HG02938 (cell line): ENCODE results near the gene ZNF750.
"Not testable (repeated sequence)": the region's sequence is repeated elsewhere in the genome, so short reads cannot be mapped to it uniquely, and the experiment has no call there.

Experiments
- ATAC-seq: cut with Tn5 transposase; IDR thresholded peaks from one replicate; pipeline ENCODE4 v1.9.1; 2021; ENCODE audit warnings: mild to moderate bottlenecking, moderate library complexity; ENCODE audit not compliant: unreplicated experiment

The ZNF750 gene

DNA sequence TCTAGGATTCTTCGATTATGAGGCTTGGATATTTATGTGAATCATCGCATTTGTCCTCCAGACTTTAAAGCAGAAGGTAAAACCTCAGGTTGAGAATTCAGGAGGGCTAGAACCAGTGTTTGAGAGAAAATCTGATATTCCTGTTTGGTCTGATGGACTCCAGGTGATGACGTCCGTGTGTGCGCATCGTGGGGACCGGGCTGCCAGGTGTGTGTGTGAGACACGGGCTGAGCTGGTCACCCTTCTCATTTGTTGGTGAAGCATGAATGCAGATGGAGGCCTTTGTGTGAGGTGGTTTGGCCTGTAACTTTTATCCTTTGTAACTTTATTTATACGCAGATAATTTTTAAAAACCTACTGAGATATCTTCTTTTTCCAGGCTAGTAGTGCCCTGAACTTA, 42.8 kb downstream of the ZNF750 start:
- ATAC-seq: no peak

GRCh38 chr17:82795615-82796014, 44.2 kb downstream of the ZNF750 start:
- ATAC-seq: no peak

DNA sequence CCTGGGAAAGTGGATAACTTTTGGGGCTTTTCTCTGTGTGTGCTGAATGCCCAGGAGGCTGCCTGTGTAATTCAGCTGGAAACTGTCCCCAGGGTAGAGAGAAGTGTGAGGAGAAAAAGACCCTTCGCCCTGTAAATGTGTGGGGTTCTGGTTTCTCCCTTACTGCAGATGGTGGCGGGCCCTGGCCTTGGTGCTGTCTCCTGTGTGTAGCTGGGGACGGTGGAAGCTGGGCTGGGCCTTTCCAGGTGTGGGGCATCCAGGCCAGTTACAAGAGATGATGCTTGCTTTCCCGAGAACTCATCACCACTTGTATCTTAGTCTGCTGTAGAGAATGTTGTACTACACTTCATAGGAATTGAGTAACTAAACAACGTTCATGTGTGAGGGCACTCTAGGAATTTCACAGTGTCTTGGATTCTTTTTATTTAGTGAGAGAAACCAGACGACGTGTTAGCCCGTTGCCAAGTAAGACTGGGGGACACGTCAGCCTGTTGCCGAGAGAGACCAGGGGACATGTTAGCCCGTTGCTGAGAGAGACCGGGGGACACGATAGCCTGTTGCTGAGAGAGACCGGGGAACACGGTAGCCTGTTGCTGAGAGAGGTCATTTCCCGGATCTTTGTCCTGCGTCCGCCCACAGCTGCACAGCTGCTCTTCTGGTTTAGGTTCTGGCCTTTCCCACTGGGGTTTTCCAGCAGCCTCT, 44.9 kb downstream of the ZNF750 start:
- ATAC-seq: no peak

DNA sequence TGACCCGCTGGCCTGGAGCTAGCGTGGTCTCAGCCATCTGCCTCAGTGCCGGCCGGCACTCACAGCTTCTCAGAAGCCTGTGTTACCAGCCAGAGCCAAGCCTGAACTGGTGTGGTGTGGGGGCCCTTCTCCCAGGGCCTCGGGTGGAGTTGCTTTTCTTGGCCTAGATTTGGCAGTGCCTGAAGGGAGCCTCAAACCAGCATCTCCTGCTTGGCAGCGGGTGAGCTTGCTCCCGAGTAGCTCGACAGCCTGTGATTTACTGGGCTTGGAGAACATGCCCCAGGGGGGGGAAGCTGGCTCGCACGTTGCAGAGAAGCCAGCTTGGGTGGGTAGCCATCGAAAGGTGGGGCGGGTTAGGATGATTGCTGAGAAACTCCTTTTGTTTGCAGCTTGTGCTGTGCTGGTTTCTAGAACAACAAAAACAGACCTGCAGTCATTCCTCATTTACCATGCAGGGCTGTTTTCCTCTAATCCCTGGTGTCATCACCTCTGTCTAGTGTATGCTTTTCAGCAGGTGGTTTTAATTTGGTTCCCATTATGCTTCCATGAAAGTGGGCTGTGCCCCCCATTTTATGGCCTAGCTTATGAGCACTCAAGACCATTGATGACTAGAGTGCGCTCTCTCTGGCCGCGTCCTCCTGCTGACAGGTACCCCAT, 45.7 kb downstream of the ZNF750 start:
- ATAC-seq: no peak

DNA sequence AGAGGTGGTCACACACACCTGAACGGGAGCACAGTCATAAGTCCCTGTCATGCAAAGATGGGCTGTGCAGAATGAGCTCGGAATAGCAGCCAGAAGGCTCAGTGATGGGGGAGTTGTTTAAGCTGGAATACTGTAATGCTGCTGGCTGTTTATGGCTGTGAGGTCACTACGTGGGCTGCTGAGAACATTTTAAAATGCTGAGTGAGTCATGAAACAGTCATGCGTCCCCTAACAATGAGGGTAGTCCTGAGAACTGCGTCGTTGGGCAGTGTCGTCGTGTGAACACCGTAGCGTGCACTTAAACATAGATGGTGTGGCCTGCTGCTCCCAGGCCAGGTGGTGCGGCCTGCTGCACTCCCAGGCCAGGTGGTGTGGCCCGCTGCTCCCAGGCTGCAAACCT, 48.3 kb downstream of the ZNF750 start:
- ATAC-seq: no peak

- no peak for ATAC-seq
These were observed 49.4 kb downstream of the ZNF750 start for GRCh38 chr17:82790391-82790790.

- no peak for ATAC-seq
These were observed 50.0 kb downstream of the ZNF750 start for GRCh38 chr17:82789806-82790205.

GRCh38 chr17:82789051-82789592, 50.7 kb downstream of the ZNF750 start:
- ATAC-seq: no peak

GRCh38 chr17:82788206-82789001, 51.4 kb downstream of the ZNF750 start:
- no peak for ATAC-seq

DNA sequence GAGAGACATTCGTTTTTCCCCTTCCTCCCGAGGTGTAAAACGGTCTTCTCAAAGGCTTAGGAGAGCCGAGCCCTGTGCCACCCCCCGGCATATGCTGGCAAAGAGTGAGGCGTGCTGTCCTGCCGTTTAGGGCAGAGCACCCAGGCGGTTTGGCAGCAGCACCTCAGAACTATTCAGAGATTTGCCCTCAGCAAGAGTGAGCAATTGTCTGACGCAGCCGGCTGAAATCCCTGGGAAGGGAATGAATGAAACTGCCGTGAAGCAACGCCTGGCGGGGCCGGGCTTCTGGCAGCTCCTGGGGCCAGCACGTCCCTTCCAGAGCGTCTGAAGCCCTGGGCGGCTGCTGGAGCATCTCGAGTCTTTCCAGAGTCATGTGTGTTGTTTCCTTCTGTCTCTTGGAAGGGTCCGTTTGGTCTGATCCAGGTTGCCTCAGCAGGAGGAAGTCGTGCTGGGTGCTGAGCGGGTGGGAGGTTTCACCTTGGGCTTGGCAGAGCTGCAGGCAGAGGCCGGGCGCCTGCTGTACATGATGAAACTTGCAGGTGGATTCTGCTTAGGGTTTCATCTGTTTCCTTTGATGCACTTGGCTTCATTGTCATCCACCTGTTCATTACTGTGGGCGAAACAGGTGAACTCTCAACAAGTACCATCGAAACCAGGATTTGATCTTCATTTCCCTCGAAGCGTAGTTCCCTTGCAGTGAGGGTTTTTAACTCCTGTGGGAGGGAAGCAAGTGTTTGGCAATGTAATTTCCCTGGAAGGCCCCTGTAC, 52.6 kb downstream of the ZNF750 start:
- no peak for ATAC-seq

DNA sequence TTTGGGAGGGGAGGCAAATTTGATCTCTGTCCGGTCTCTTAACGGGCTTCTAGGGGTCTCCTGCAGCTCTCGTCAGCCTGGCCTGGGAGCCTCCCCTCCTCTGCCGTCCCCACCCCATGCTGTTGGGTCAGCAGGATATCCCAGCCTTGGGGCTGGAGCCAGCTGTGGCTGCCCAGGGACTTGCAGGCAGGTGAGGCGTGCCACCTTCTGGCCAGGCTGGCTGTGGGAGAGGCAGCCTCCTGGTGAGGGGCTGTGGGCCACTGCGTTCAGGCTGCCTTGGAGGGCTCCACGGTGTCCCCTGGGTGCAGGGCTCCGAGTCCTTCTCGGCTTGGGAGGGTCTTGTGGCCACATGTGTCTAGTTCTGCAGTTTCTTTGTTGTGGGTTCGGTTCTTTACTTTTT, 53.4 kb downstream of the ZNF750 start:
- ATAC-seq: no peak

GRCh38 chr17:82785581-82785980, 54.2 kb downstream of the ZNF750 start:
- ATAC-seq: not testable (repeated sequence)

- ATAC-seq: no peak
These were observed 56.3 kb downstream of the ZNF750 start for GRCh38 chr17:82783498-82783897.

GRCh38 chr17:82782657-82783207, 57.1 kb downstream of the ZNF750 start:
- ATAC-seq: no peak

DNA sequence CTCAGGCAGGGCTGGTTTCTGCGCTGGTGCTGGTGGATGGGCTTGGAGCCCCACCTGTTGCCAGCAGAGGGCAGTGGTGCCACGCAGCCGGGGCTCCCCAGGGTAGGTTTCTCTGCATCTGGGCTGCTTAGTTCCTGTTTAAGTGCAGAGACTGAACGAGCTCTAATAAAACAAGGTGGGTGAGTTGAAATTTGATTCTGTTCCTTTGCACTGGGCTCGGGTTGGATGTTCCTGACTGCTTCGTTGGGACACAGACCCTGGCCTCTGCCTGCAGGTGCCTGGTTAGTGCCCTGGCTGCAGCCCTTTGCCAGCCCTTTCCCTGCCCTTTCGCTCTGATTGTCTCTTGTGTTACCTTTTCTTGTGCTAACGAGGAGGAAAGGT, 57.9 kb downstream of the ZNF750 start:
- no peak for ATAC-seq

GRCh38 chr17:82780971-82781893, 58.6 kb downstream of the ZNF750 start:
- ATAC-seq: no peak

DNA sequence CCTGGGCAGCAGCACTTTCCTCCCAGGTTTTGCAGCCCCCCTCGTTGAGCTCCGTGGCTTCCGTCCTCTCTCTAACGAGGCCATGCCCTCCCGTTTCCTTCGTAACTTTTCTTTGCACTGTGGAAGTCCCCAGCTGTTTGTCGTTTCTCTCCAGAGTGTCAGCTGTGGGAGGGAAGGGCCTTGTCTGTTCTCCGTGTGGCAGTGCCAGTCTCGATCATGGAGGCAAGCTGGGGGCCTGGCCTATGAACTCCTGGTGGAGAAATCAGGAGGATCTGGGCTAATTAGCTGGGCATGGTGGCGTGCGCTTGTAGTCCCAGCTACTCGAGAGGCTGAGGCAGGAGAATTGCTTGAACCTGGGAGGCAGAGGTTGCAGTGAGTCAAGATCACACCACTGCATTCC, 59.6 kb downstream of the ZNF750 start:
- ATAC-seq: no peak

DNA sequence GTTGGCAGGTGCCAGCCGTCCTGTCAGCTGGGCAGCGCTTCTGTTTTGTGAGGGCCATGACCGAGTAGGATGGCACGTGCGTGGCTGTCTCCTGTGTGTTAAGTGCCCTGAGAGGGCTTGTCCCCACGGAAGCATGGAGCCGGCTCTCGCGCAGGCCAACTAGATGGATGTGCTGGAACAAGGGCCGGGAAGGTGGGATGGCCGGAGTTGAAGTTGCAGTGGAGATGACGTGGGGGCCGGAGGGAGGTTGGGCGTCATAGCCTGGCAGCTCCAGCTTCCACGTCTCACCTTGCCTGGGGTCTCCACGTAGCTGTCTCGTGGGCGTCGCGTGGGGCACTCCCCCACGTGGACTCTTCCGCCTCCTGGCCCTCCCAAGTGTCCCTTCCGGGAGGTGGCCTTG, 60.3 kb downstream of the ZNF750 start:
- ATAC-seq: no peak
